Esophagus muscularis mucosa (tissue), 4 donors: ENCODE measurements around the gene PRKACA. TPM values are rescaled to one million over a fixed set of nuclear protein-coding genes. Genes with fewer than 3 reads are reported as not detected.
A peak's percentile ranks its signal among the peaks of the same experiment; 100 is the strongest.
"Not testable (repeated sequence)": the region's sequence is repeated elsewhere in the genome, so short reads cannot be mapped to it uniquely, and the experiment has no call there.

Source experiments
- DNase-seq: peaks from one replicate; pipeline ENCODE4 v3.0.0-alpha.2; 2017; ENCODE audit errors: extremely low spot score
- H3K27ac ChIP-seq, 4 donors: fragments of 200-600 bp; sonication (generic); replicated peaks in 1 of 4; 1 replicate in 3 of 4; 2 replicates in 1 of 4; pipeline ENCODE4 v1.5.1; 2016 to 2019; ENCODE audit warnings: mild to moderate bottlenecking in 1 of 4
- H3K27me3 ChIP-seq, 4 donors: fragments of 200-600 bp; sonication (generic); one replicate each; pipeline versions ENCODE4 v1.5.1 to v1.6.0; 2016 to 2019
- H3K36me3 ChIP-seq, 4 donors: fragments of 200-600 bp; sonication (generic); one replicate each; pipeline ENCODE4 v1.5.1; 2016 to 2019
- H3K4me1 ChIP-seq, 4 donors: fragments of 200-600 bp; sonication (generic); one replicate each; pipeline ENCODE4 v1.5.1; 2016 to 2019
- H3K4me3 ChIP-seq, 4 donors: fragments of 200-600 bp; sonication (generic); 1 replicate in 2 of 4; 2 replicates in 2 of 4; pipeline ENCODE4 v1.5.1; 2016 to 2019; ENCODE audit warnings: mild to moderate bottlenecking in 4 of 4, moderate library complexity in 1 of 4
- H3K9me3 ChIP-seq, 4 donors: fragments of 200-600 bp; sonication (generic); 1 replicate in 3 of 4; 2 replicates in 1 of 4; pipeline ENCODE4 v1.5.1; 2016 to 2019
- POLR2AphosphoS5 ChIP-seq, 2 donors: sonication (generic); formaldehyde crosslinking; IDR thresholded peaks; one replicate each; pipeline ENCODE4 v1.6.1; 2017; ENCODE audit warnings: antibody characterized with exemption in 2 of 2
- WGBS: methylation state at CpG from one replicate; pipeline ENCODE4 v1.1.5; 2018; 5-methylcytosine and 5-hydroxymethylcytosine counted together
- intact Hi-C: fragments of 100-400 bp; cut with DNase I; formaldehyde crosslinking; loops from one replicate; pipeline ENCODE4 v1.15.1; 2023
- total RNA-seq, 4 donors: library from RNA; depleted of rRNA; stranded (reverse); fragments of >200 nt; gene quantifications; one replicate each; pipeline versions ENCODE4 v1.1.0 to v1.2.1, GENCODE V29; 2016
- TF ChIP-seq, protein P1 (sequence below), 3 experiments: fragments of 200-600 bp in 2 of 3; fragments of 450-650 bp in 1 of 3; sonication (generic) in 2 of 3; IDR thresholded peaks; one replicate each; pipeline ENCODE4 v1.5.1; 2017 to 2019; ENCODE audit warnings: antibody characterized with exemption in 3 of 3, mild to moderate bottlenecking in 2 of 3, moderate library complexity in 1 of 3

Gene PRKACA
- total RNA-seq, 4 donors from 2014 or later, result 76.0 to 125 (median 93.3) TPM

DNA sequence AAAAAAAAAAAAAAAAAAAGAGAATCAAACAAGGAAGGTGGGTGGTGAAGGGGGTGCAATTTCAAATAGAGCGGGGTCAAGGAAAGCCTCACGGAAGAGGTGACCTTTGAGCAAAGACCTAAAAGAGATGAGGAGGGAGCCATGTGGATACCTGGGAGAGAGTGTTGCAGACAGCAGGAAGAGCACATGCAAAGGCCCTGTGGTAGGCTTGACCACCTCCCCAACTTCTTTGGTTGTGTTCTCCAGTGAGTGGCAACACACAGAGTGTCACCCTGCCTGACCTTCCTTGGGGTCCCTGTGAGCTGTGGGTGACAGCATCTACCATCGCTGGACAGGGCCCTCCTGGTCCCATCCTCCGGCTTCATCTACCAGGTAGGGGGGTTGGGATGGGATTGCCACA, 67.0 kb downstream of the PRKACA start:
- no peak for DNase-seq
- H3K27me3 ChIP-seq, result no peaks in the 10 kb centered on the region
- no peaks in the 10 kb centered on the region for H3K4me1 ChIP-seq
- no peak overlapping the region for H3K4me3 ChIP-seq
- no peak overlapping the region for H3K27ac ChIP-seq
- H3K36me3 ChIP-seq, result peaks cover 0 to 24% (median 0%) of the 10 kb centered on the region in 4 donors
- peaks cover 0 to 9% (median 4%) of the 10 kb centered on the region in 4 donors for H3K9me3 ChIP-seq
- TF ChIP-seq, protein P1, sequence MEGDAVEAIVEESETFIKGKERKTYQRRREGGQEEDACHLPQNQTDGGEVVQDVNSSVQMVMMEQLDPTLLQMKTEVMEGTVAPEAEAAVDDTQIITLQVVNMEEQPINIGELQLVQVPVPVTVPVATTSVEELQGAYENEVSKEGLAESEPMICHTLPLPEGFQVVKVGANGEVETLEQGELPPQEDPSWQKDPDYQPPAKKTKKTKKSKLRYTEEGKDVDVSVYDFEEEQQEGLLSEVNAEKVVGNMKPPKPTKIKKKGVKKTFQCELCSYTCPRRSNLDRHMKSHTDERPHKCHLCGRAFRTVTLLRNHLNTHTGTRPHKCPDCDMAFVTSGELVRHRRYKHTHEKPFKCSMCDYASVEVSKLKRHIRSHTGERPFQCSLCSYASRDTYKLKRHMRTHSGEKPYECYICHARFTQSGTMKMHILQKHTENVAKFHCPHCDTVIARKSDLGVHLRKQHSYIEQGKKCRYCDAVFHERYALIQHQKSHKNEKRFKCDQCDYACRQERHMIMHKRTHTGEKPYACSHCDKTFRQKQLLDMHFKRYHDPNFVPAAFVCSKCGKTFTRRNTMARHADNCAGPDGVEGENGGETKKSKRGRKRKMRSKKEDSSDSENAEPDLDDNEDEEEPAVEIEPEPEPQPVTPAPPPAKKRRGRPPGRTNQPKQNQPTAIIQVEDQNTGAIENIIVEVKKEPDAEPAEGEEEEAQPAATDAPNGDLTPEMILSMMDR (IDR thresholded peaks at IDR 0.05), result no peak
- 98% methylated on average over 2 of the region's 4 CpGs for WGBS
- intact Hi-C loops, result no loop called here

DNA sequence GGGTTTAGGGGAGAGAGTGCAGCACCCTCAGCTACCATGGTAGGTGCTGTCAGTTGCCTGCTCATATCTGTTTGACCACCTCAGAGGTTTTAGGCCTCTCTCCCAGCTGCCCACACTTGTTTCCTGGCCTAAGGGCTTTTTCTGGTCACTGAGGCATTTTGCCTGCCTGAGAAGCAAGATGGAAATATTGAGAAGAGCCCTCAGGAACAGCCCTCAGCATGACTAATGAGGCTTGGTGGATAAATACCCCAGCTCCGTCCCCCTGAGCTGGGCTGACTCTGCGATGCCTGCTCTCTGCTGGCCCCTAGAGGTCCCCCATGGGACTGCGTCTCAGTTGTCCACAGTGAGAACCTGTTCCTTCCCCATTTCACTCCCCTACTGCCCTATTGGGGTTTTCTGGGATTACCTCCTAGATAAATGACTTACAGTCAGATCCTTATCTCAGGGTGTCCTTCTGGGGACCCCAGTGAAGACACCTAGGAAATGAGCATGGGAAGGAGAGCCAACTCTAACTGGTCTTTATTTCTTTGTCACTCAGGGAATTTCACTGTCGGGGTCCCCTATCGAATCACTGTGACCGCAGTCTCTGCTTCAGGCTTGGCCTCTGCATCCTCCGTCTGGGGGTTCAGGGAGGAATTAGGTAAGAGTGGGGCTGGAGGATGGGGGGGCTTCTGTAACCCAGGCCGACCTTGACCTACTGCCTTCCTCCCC, 69.0 kb downstream of the PRKACA start:
- H3K9me3 ChIP-seq, result peaks cover 0 to 8% (median 4%) of the 10 kb centered on the region in 4 donors
- intact Hi-C loops, result no loop called here
- DNase-seq, result peak; percentile 89
- no peak overlapping the region for H3K27ac ChIP-seq
- no peak overlapping the region for H3K4me3 ChIP-seq
- peaks cover 0 to 24% (median 0%) of the 10 kb centered on the region in 4 donors for H3K36me3 ChIP-seq
- WGBS, result 85% methylated on average over 8 of the region's 8 CpGs
- H3K4me1 ChIP-seq, result no peaks in the 10 kb centered on the region
- no peaks in the 10 kb centered on the region for H3K27me3 ChIP-seq
- TF ChIP-seq POLR2AphosphoS5 (IDR thresholded peaks at IDR 0.05), result no peak
- TF ChIP-seq, protein P1 (IDR thresholded peaks at IDR 0.05), result peak; percentile 50 to 80 (median 50)

DNA sequence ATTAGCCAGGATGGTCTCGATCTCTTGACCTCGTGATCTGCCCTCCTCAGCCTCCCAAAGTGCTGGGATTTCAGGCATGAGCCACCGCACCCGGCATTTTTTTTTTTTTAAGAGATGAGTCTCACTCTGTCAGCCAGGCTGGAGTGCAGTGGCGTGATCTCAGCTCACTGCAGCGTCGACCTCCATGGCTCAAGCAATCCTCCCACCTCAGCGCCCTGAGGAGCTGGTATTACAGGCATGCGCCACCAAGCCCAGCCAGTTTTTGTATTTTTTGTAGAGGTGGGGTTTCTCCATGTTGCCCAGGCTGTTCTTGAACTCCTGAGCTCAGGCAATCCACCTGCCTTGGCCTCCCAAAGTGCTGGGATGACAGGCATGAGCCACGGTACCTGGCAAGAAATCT, 69.7 kb downstream of the PRKACA start:
- intact Hi-C loops, H3K4me1 ChIP-seq, DNase-seq, H3K4me3 ChIP-seq, H3K27ac ChIP-seq, H3K27me3 ChIP-seq, H3K9me3 ChIP-seq: not testable (repeated sequence)
- H3K36me3 ChIP-seq, result peaks cover 0 to 24% (median 0%) of the 10 kb centered on the region in 4 donors
- 97% methylated on average over 10 of the region's 10 CpGs for WGBS

DNA sequence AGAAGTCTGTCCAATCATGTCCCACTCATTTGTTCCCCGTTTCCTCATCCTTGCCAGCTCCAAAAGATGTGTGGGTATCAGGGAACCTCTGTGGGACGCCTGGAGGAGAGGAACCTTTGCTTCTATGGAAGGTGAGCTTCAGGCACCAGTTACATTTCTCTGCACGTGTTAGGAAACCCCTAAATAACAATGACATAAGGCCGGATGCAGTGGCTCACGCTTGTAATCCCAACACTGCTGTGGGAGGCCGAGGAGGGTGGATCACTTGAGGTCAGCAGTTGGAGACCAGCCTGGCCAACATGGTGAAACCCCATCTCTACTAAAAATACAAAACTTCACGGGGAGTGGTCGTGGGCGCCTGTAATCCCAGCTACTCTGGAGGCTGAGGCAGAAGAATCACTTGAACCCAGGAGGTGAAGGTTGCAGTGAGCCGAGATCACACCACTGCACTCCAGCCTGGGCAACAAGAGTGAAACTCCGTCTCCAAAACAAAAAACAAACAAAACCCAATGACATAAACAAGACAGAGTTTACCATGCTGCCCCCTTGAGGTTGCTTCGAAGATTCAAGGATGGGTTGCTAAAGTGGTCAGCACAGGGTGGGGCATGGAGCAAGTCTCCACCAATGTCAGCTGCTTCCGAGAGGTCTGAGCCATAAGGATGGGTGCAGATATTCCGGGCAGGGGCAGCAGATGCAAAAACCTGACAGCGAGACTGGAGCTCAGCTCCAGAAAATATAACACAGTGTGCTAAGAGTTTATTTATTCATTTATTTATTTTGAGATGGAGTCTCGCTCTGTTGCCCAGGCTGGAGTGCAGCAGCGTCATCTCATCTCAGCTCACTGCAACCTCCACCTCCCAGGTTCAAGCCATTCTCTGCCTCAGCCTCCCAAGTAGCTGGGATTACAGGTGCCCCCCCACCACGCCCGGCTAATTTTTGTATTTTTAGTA, 74.6 kb downstream of the PRKACA start:
- TF ChIP-seq, protein P1 (IDR thresholded peaks at IDR 0.05), result peak; percentile 31 to 55 (median 41)
- H3K9me3 ChIP-seq, H3K36me3 ChIP-seq, H3K4me3 ChIP-seq, H3K4me1 ChIP-seq, H3K27me3 ChIP-seq, intact Hi-C loops: not testable (repeated sequence)
- 71% methylated on average over 18 of the region's 19 CpGs for WGBS
- peak; percentile 90 for DNase-seq
- H3K27ac ChIP-seq, result peak overlapping the region in 1 of 4 donors; percentile 23

Other genes starting within 250 kb of the PRKACA start
- not detected for gene NANOS3, start 240.6 kb downstream of the PRKACA start, total RNA-seq
- 1 to 10 TPM in 1 of 4 donors, under 1 TPM in 3; 0.42 to 1.1 (median 0.78) TPM for gene BRME1, start 211.6 kb downstream of the PRKACA start, total RNA-seq
- 10 to 100 TPM; 22.9 to 42.8 (median 33.6) TPM for gene CC2D1A, start 211.6 kb downstream of the PRKACA start, total RNA-seq
- gene PODNL1, start 179.3 kb downstream of the PRKACA start, total RNA-seq, result under 1 TPM in 2 of 4 donors, not detected in 2; 0.66 to 0.69 TPM
- 10 to 100 TPM in 3 of 4 donors, 1 to 10 TPM in 1; 9.8 to 23.9 (median 13.4) TPM for gene DCAF15, start 165.3 kb downstream of the PRKACA start, total RNA-seq
- gene RFX1, start 111.4 kb downstream of the PRKACA start, total RNA-seq, result 1 to 10 TPM; 2.9 to 8.9 (median 4.5) TPM
- gene RLN3, start 89.6 kb downstream of the PRKACA start, total RNA-seq, result not detected
- 1 to 10 TPM; 3.0 to 5.5 (median 4.5) TPM for gene IL27RA, start 86.0 kb downstream of the PRKACA start, total RNA-seq
- under 1 TPM in 2 of 4 donors, not detected in 2; 0.32 to 0.42 TPM for gene PALM3, start 55.7 kb downstream of the PRKACA start, total RNA-seq
- 10 to 100 TPM in 1 of 4 donors, 1 to 10 TPM in 3; 1.5 to 11.1 (median 7.6) TPM for gene MISP3, start 45.0 kb downstream of the PRKACA start, total RNA-seq
- gene C19orf67, start 32.0 kb downstream of the PRKACA start, total RNA-seq, result not detected
- 10 to 100 TPM; 24.1 to 75.6 (median 48.8) TPM for gene SAMD1, start 27.0 kb downstream of the PRKACA start, total RNA-seq
- gene ASF1B, start 18.8 kb upstream of the PRKACA start, total RNA-seq, result 1 to 10 TPM in 1 of 4 donors, under 1 TPM in 2, not detected in 1; 0.63 to 1.3 (median 0.65) TPM
- 10 to 100 TPM; 20.8 to 55.1 (median 32.6) TPM for gene ADGRL1, start 88.4 kb upstream of the PRKACA start, total RNA-seq